GM21786 (cell line): ENCODE data around the gene CALHM2.
A peak's percentile ranks its signal among the peaks of the same experiment; 100 is the strongest.
"Not testable (repeated sequence)": the region's sequence is repeated elsewhere in the genome, so short reads cannot be mapped to it uniquely, and the experiment has no call there.

ENCODE experiments used
- ATAC-seq: cut with Tn5 transposase; IDR thresholded peaks from one replicate; pipeline ENCODE4 v1.9.1; 2021; ENCODE audit not compliant: unreplicated experiment

CALHM2 gene

GRCh38 chr10:103451831-103452505, at the start of gene CALHM2:
Gene CALHM2, minus strand, starts transcription at chr10:103452370. Its CDS starts 2,429 bp downstream, at chr10:103449941.
- peak; percentile 65 for ATAC-seq

GRCh38 chr10:103501186-103501585, 49.0 kb upstream of the CALHM2 start:
- ATAC-seq, result no peak

- no peak for ATAC-seq
These were observed 48.3 kb upstream of the CALHM2 start for GRCh38 chr10:103500481-103500880.

GRCh38 chr10:103499881-103500280, 47.7 kb upstream of the CALHM2 start:
- ATAC-seq, result no peak

- no peak for ATAC-seq
These were observed 46.9 kb upstream of the CALHM2 start for GRCh38 chr10:103498936-103499638.

- ATAC-seq, result no peak
These were observed 45.2 kb upstream of the CALHM2 start for GRCh38 chr10:103497161-103497915.

GRCh38 chr10:103495321-103495720, 43.2 kb upstream of the CALHM2 start:
- ATAC-seq, result no peak

- ATAC-seq, result no peak
These were observed 42.0 kb upstream of the CALHM2 start for GRCh38 chr10:103493916-103494877.

- ATAC-seq, result no peak
These were observed 41.3 kb upstream of the CALHM2 start, which contains the start of gene NEURL1 for GRCh38 chr10:103493362-103493915. Gene NEURL1, plus strand, starts transcription at chr10:103493705. Its CDS starts 683 bp downstream, at chr10:103494388.

- no peak for ATAC-seq
These were observed 40.6 kb upstream of the CALHM2 start for GRCh38 chr10:103492655-103493261.

GRCh38 chr10:103491729-103492364, 39.7 kb upstream of the CALHM2 start:
- ATAC-seq, result no peak

- ATAC-seq, result peak; percentile 21
These were observed 38.8 kb upstream of the CALHM2 start for GRCh38 chr10:103490986-103491314.

GRCh38 chr10:103487410-103487708, 35.2 kb upstream of the CALHM2 start:
- no peak for ATAC-seq

GRCh38 chr10:103486635-103487409, 34.7 kb upstream of the CALHM2 start:
- not testable (repeated sequence) for ATAC-seq

GRCh38 chr10:103481974-103482531, 29.9 kb upstream of the CALHM2 start:
- ATAC-seq, result peak; percentile 62

GRCh38 chr10:103480521-103480920, 28.4 kb upstream of the CALHM2 start:
- no peak for ATAC-seq

- no peak for ATAC-seq
These were observed 27.0 kb upstream of the CALHM2 start, which contains the start of gene CALHM3 for GRCh38 chr10:103479135-103479534. Gene CALHM3, minus strand, starts transcription at chr10:103479240. Its CDS starts 208 bp downstream, at chr10:103479032.

- ATAC-seq, result no peak
These were observed 26.5 kb upstream of the CALHM2 start for GRCh38 chr10:103478671-103479070.
